KMS-11 (cell line): ENCODE results near the gene OAS1.

ENCODE experiments used
- H2AFZ ChIP-seq: fragments of 200-600 bp; sonication (generic); 2 replicates; pipeline ENCODE4 v1.6.1; 2016; ENCODE audit warnings: antibody characterized with exemption, mixed run types, low read depth
- H3K27ac ChIP-seq: fragments of 200-600 bp; sonication (generic); 2 replicates; pipeline ENCODE4 v1.6.1; 2016; ENCODE audit warnings: mild to moderate bottlenecking, mixed run types
- H3K27me3 ChIP-seq: fragments of 200-600 bp; sonication (generic); 2 replicates; pipeline ENCODE4 v1.6.1; 2017; ENCODE audit warnings: mild to moderate bottlenecking, low read depth, mixed run types, moderate library complexity; ENCODE audit not compliant: insufficient read depth
- H3K36me3 ChIP-seq: fragments of 200-600 bp; sonication (generic); 2 replicates; pipeline ENCODE4 v1.6.1; 2017; ENCODE audit warnings: mild to moderate bottlenecking, mixed run types; ENCODE audit not compliant: insufficient read depth
- H3K4me1 ChIP-seq: fragments of 200-600 bp; sonication (generic); 2 replicates; pipeline ENCODE4 v1.6.1; 2016; ENCODE audit warnings: mild to moderate bottlenecking, low read depth, mixed run types; ENCODE audit not compliant: poor library complexity, severe bottlenecking
- H3K4me2 ChIP-seq: fragments of 200-600 bp; sonication (generic); 2 replicates; pipeline ENCODE4 v1.7.0; 2016; ENCODE audit warnings: mild to moderate bottlenecking, mixed run types
- H3K4me3 ChIP-seq: fragments of 200-600 bp; sonication (generic); IDR thresholded peaks from 2 replicates; pipeline ENCODE4 v1.6.1; 2017; ENCODE audit warnings: low read depth, low read length, mixed read lengths; ENCODE audit not compliant: insufficient read depth
- H3K79me2 ChIP-seq: fragments of 200-600 bp; sonication (generic); 2 replicates; pipeline ENCODE4 v1.6.1; 2016; ENCODE audit warnings: low read depth, mixed run types; ENCODE audit not compliant: insufficient read depth
- H3K9ac ChIP-seq: fragments of 200-600 bp; sonication (generic); 2 replicates; pipeline ENCODE4 v1.6.1; 2016; ENCODE audit warnings: mild to moderate bottlenecking, mixed run types
- H4K20me1 ChIP-seq: fragments of 200-600 bp; sonication (generic); 2 replicates; pipeline ENCODE4 v1.6.1; 2016; ENCODE audit warnings: mild to moderate bottlenecking, mixed run types; ENCODE audit not compliant: insufficient read depth
- TF ChIP-seq, protein P1 (sequence below): fragments of 200-600 bp; sonication (generic); conservative IDR thresholded peaks from 2 replicates; pipeline ENCODE4 v1.6.1; 2017; ENCODE audit warnings: low read depth, mild to moderate bottlenecking, antibody characterized with exemption, low read length, moderate library complexity, mixed read lengths

OAS1 gene

DNA sequence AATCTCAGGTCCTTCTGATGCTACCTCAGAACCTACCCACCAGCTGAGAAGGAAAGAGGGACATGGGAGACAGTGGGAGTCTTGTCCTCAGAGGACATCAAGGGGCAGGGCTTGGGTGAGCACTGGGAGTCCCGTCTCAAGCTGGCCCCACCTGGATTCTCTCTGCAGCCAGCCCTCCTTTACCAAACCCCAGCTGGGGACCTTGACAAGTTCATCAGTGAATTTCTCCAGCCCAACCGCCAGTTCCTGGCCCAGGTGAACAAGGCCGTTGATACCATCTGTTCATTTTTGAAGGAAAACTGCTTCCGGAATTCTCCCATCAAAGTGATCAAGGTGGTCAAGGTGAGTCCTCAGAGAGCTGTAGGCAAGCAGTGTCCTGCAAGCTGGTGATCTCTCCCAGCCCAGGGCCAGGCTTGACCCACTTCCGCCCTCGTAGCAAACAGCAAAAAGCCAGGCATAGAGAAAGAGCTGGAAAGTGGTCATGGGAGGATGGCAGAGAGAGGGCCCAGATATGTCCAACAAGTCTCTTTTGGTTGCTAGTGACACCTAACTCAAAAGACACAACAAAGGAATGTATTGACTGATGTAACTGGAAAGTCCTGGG lies 57.4 kb downstream of the OAS1 start:
- Histone ChIP-seq H3K36me3 (no peaks in the 10 kb centered on the region), H3K27ac (no peak overlapping the region)

DNA sequence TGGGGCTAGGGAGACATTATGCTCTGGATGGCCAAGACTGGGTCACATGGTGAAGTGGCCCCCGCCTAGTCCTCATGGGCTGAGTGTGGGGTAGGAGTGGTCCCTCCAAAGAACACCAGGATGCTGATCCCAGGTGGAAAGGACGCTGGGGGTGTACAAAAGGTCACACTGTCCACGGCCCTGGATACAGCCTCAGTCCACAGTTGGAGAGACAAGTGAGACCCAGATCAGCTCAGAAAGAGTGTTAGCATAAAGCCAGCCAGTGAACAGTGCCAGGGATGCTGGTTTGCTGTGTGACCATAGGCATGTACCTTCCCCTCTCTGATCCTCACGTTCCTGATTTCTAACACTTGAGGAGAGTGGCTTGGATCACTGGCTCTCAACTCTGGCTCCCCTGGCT lies 58.2 kb downstream of the OAS1 start:
- no peak overlapping the region for H2AFZ ChIP-seq
- H3K4me2 ChIP-seq, result no peak overlapping the region
- no peak overlapping the region for H3K27ac ChIP-seq
- no peaks in the 10 kb centered on the region for H4K20me1 ChIP-seq
- no peak overlapping the region for H3K4me3 ChIP-seq
- no peaks in the 10 kb centered on the region for H3K79me2 ChIP-seq
- H3K27me3 ChIP-seq, result no peaks in the 10 kb centered on the region
- H3K9ac ChIP-seq, result no peak overlapping the region
- H3K36me3 ChIP-seq, result no peaks in the 10 kb centered on the region
- TF ChIP-seq, protein P1, sequence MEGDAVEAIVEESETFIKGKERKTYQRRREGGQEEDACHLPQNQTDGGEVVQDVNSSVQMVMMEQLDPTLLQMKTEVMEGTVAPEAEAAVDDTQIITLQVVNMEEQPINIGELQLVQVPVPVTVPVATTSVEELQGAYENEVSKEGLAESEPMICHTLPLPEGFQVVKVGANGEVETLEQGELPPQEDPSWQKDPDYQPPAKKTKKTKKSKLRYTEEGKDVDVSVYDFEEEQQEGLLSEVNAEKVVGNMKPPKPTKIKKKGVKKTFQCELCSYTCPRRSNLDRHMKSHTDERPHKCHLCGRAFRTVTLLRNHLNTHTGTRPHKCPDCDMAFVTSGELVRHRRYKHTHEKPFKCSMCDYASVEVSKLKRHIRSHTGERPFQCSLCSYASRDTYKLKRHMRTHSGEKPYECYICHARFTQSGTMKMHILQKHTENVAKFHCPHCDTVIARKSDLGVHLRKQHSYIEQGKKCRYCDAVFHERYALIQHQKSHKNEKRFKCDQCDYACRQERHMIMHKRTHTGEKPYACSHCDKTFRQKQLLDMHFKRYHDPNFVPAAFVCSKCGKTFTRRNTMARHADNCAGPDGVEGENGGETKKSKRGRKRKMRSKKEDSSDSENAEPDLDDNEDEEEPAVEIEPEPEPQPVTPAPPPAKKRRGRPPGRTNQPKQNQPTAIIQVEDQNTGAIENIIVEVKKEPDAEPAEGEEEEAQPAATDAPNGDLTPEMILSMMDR, result no peak
- no peaks in the 10 kb centered on the region for H3K4me1 ChIP-seq

More for the DNA sequence above, 57.4 kb downstream of the OAS1 start:
- H4K20me1 ChIP-seq, result no peaks in the 10 kb centered on the region
- H3K79me2 ChIP-seq, result no peaks in the 10 kb centered on the region
- TF ChIP-seq, protein P1, result no peak
- no peak overlapping the region for H2AFZ ChIP-seq
- H3K4me1 ChIP-seq, result no peaks in the 10 kb centered on the region
- no peak overlapping the region for H3K4me2 ChIP-seq
- H3K9ac ChIP-seq, result no peak overlapping the region
- no peaks in the 10 kb centered on the region for H3K27me3 ChIP-seq
- H3K4me3 ChIP-seq, result no peak overlapping the region

DNA sequence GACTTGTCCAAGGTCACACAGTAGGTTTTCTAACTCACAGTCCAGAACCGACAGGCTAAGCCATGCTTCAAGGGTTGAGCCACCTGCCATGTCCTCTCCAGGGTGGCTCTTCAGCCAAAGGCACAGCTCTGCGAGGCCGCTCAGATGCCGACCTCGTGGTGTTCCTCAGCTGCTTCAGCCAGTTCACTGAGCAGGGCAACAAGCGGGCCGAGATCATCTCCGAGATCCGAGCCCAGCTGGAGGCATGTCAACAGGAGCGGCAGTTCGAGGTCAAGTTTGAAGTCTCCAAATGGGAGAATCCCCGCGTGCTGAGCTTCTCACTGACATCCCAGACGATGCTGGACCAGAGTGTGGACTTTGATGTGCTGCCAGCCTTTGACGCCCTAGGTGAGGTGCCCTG lies 58.9 kb downstream of the OAS1 start:
- no peaks in the 10 kb centered on the region for H3K79me2 ChIP-seq
- H3K36me3 ChIP-seq, result no peaks in the 10 kb centered on the region
- no peak overlapping the region for H3K9ac ChIP-seq
- TF ChIP-seq, protein P1, result no peak
- H3K4me3 ChIP-seq, result no peak overlapping the region
- H3K27me3 ChIP-seq, result no peaks in the 10 kb centered on the region
- no peak overlapping the region for H2AFZ ChIP-seq
- no peaks in the 10 kb centered on the region for H3K4me1 ChIP-seq
- no peak overlapping the region for H3K27ac ChIP-seq
- H3K4me2 ChIP-seq, result no peak overlapping the region
- no peaks in the 10 kb centered on the region for H4K20me1 ChIP-seq

DNA sequence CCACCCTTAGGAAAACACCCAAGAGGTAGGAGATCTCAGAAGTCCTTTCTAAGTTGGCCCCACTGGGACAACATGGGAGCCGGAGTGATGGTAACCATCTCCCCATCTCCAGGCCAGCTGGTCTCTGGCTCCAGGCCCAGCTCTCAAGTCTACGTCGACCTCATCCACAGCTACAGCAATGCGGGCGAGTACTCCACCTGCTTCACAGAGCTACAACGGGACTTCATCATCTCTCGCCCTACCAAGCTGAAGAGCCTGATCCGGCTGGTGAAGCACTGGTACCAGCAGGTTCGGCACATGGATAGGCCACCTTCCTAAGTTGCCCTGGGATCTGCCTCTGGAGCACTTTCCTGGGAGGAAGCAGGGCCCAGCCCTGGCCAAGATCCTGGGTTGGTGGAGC lies 60.5 kb downstream of the OAS1 start:
- Histone ChIP-seq H3K36me3 (no peaks in the 10 kb centered on the region), H3K4me3 (no peak overlapping the region), H4K20me1 (no peaks in the 10 kb centered on the region), H3K79me2 (no peaks in the 10 kb centered on the region), H3K27ac (no peak overlapping the region), H2AFZ (no peak overlapping the region), H3K9ac (no peak overlapping the region), H3K4me1 (no peaks in the 10 kb centered on the region), H3K27me3 (no peaks in the 10 kb centered on the region), H3K4me2 (no peak overlapping the region)
- TF ChIP-seq, protein P1, result no peak
